ENCODE data around the gene C8G. TPM values are rescaled to one million over a fixed set of nuclear protein-coding genes. Genes with fewer than 3 reads are reported as not detected.

The C8G gene
- total and polyA plus RNA-seq, 9 of the 15 experiments (the other 6 are each of a cell fraction or from before 2014, with no cell fraction given) = 0.35 to 5.9 (median 2.7) TPM; not detected in 2

GRCh38 chr9:136949817-136950655, 5.0 kb downstream of the C8G start (continued):
- TF ChIP-seq, protein P1, sequence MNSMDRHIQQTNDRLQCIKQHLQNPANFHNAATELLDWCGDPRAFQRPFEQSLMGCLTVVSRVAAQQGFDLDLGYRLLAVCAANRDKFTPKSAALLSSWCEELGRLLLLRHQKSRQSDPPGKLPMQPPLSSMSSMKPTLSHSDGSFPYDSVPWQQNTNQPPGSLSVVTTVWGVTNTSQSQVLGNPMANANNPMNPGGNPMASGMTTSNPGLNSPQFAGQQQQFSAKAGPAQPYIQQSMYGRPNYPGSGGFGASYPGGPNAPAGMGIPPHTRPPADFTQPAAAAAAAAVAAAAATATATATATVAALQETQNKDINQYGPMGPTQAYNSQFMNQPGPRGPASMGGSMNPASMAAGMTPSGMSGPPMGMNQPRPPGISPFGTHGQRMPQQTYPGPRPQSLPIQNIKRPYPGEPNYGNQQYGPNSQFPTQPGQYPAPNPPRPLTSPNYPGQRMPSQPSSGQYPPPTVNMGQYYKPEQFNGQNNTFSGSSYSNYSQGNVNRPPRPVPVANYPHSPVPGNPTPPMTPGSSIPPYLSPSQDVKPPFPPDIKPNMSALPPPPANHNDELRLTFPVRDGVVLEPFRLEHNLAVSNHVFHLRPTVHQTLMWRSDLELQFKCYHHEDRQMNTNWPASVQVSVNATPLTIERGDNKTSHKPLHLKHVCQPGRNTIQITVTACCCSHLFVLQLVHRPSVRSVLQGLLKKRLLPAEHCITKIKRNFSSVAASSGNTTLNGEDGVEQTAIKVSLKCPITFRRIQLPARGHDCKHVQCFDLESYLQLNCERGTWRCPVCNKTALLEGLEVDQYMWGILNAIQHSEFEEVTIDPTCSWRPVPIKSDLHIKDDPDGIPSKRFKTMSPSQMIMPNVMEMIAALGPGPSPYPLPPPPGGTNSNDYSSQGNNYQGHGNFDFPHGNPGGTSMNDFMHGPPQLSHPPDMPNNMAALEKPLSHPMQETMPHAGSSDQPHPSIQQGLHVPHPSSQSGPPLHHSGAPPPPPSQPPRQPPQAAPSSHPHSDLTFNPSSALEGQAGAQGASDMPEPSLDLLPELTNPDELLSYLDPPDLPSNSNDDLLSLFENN (IDR thresholded peaks at IDR 0.05; ENCODE audit: low read depth in 2 of 2, low read length in 2 of 2) = no peak
- TF ChIP-seq ZNF23 (CRISPR knock-in tag; IDR thresholded peaks at IDR 0.05) = no peak
- no peak for TF ChIP-seq ATF2 (CRISPR knock-in tag; IDR thresholded peaks at IDR 0.05)
- TF ChIP-seq FOXJ3 (CRISPR knock-in tag; IDR thresholded peaks at IDR 0.05) = no peak
- TF ChIP-seq MCM2 (IDR thresholded peaks at IDR 0.05; ENCODE audit: low read depth) = no peak
- TF ChIP-seq TAF9B (IDR thresholded peaks at IDR 0.05; ENCODE audit: partially characterized antibody) = no peak
- TF ChIP-seq FOS (IDR thresholded peaks at IDR 0.05; ENCODE audit: extremely low read depth, insufficient read length) = peak; percentile 95
- TF ChIP-seq ZNF217 (CRISPR knock-in tag; IDR thresholded peaks at IDR 0.05) = no peak
- TF ChIP-seq TBL1XR1 (IDR thresholded peaks at IDR 0.05; ENCODE audit: low read length in 2 of 2) = no peak
- TF ChIP-seq HDAC2 (IDR thresholded peaks at IDR 0.05) = no peak
- no peak for TF ChIP-seq HINFP (tag; conservative IDR thresholded peaks at IDR 0.05; ENCODE audit: low read depth)
- TF ChIP-seq TAF7 (tag; IDR thresholded peaks at IDR 0.05) = no peak
- no peak for TF ChIP-seq ZNF778 (CRISPR knock-in tag; IDR thresholded peaks at IDR 0.05)
- no peak for TF ChIP-seq TGIF2 (CRISPR knock-in tag; IDR thresholded peaks at IDR 0.05)
- no peak for TF ChIP-seq NCOA2 (IDR thresholded peaks at IDR 0.05; ENCODE audit: partially characterized antibody in 2 of 2)
- TF ChIP-seq FOXM1 (IDR thresholded peaks at IDR 0.05; ENCODE audit: low read depth) = no peak
- TF ChIP-seq FOXM1 (CRISPR knock-in tag; IDR thresholded peaks at IDR 0.05; ENCODE audit: low read depth) = no peak
- TF ChIP-seq TRIM28 (IDR thresholded peaks at IDR 0.05) = no peak
- no peak for TF ChIP-seq RBM15 (IDR thresholded peaks at IDR 0.05; ENCODE audit: insufficient read depth, low read length)
- TF ChIP-seq IRF2 (CRISPR knock-in tag; IDR thresholded peaks at IDR 0.05) = no peak
